ENCODE measurements around the gene RSU1.

RSU1 gene

GRCh38 chr10:16741540-16741939 is 75.7 kb downstream of the RSU1 start:
- DNase-seq (ENCODE audit: low spot score) = no peak

GRCh38 chr10:16737420-16737819 is 79.8 kb downstream of the RSU1 start:
- DNase-seq (ENCODE audit: low spot score) = no peak

- DNase-seq (ENCODE audit: low spot score) = no peak
These were observed 81.6 kb downstream of the RSU1 start for GRCh38 chr10:16735671-16736070.

GRCh38 chr10:16732376-16732775 is 84.8 kb downstream of the RSU1 start:
- no peak for DNase-seq (ENCODE audit: low spot score)

GRCh38 chr10:16728266-16728665 is 89.0 kb downstream of the RSU1 start:
- no peak for DNase-seq (ENCODE audit: low spot score)

GRCh38 chr10:16727666-16728065 is 89.6 kb downstream of the RSU1 start:
- no peak for DNase-seq (ENCODE audit: low spot score)

- DNase-seq (ENCODE audit: low spot score) = no peak
These were observed 92.7 kb downstream of the RSU1 start for GRCh38 chr10:16724509-16724908.

GRCh38 chr10:16720812-16721211 is 96.4 kb downstream of the RSU1 start:
- DNase-seq (ENCODE audit: low spot score) = no peak

GRCh38 chr10:16717622-16718395 is 99.4 kb downstream of the RSU1 start:
- no peak for DNase-seq (ENCODE audit: low spot score)

- no peak for DNase-seq (ENCODE audit: low spot score)
These were observed 101.2 kb downstream of the RSU1 start for GRCh38 chr10:16716051-16716450.

GRCh38 chr10:16713290-16713689 is 103.9 kb downstream of the RSU1 start:
- DNase-seq (ENCODE audit: low spot score) = no peak

GRCh38 chr10:16712883-16713282 is 104.3 kb downstream of the RSU1 start:
- no peak for DNase-seq (ENCODE audit: low spot score)

GRCh38 chr10:16700331-16700730 is 116.9 kb downstream of the RSU1 start:
- DNase-seq (ENCODE audit: low spot score) = no peak

- DNase-seq (ENCODE audit: low spot score) = peak; percentile 2
These were observed 117.7 kb downstream of the RSU1 start for GRCh38 chr10:16699435-16700057.

GRCh38 chr10:16698461-16698860 is 118.8 kb downstream of the RSU1 start:
- no peak for DNase-seq (ENCODE audit: low spot score)

GRCh38 chr10:16690417-16690816 is 126.8 kb downstream of the RSU1 start:
- no peak for DNase-seq (ENCODE audit: low spot score)

GRCh38 chr10:16689696-16690095 is 127.5 kb downstream of the RSU1 start:
- no peak for DNase-seq (ENCODE audit: low spot score)

GRCh38 chr10:16689227-16689626 is 128.0 kb downstream of the RSU1 start:
- no peak for DNase-seq (ENCODE audit: low spot score)

- DNase-seq (ENCODE audit: low spot score) = no peak
These were observed 130.9 kb downstream of the RSU1 start for GRCh38 chr10:16686054-16686902.

- DNase-seq (ENCODE audit: low spot score) = no peak
These were observed 131.7 kb downstream of the RSU1 start for GRCh38 chr10:16685551-16685950.

GRCh38 chr10:16681521-16681920 is 135.7 kb downstream of the RSU1 start:
- no peak for DNase-seq (ENCODE audit: low spot score)

- no peak for DNase-seq (ENCODE audit: low spot score)
These were observed 137.7 kb downstream of the RSU1 start for GRCh38 chr10:16679511-16679910.

- DNase-seq (ENCODE audit: low spot score) = no peak
These were observed 141.9 kb downstream of the RSU1 start for GRCh38 chr10:16675334-16675733.
